ACC112 (cell line): ENCODE measurements around the gene PI4KB.

Source experiments
- H2AFZ ChIP-seq: fragments of 200-600 bp; sonication (generic); one replicate; pipeline ENCODE4 v1.6.0; 2017; ENCODE audit warnings: antibody characterized with exemption, low read length; ENCODE audit not compliant: unreplicated experiment
- H3K27ac ChIP-seq: fragments of 200-600 bp; sonication (generic); 2 replicates; pipeline ENCODE4 v1.5.1; 2014; ENCODE audit warnings: low read depth, mild to moderate bottlenecking, antibody characterized with exemption, low read length, moderate library complexity
- H3K27me3 ChIP-seq: fragments of 200-600 bp; sonication (generic); 2 replicates; pipeline ENCODE4 v1.6.1; 2014; ENCODE audit warnings: mild to moderate bottlenecking, antibody characterized with exemption, low read length, moderate library complexity, mixed read lengths; ENCODE audit not compliant: insufficient read depth
- H3K36me3 ChIP-seq: fragments of 200-600 bp; sonication (generic); 2 replicates; pipeline ENCODE4 v1.6.1; 2016; ENCODE audit warnings: mild to moderate bottlenecking, antibody characterized with exemption, low read length, moderate library complexity, mixed read lengths; ENCODE audit not compliant: insufficient read depth
- H3K4me1 ChIP-seq: fragments of 200-600 bp; sonication (generic); one replicate; pipeline ENCODE4 v1.6.1; 2016; ENCODE audit warnings: low read length, mixed read lengths; ENCODE audit not compliant: insufficient read depth, unreplicated experiment, control insufficient read depth
- H3K4me3 ChIP-seq: fragments of 200-600 bp; sonication (generic); 2 replicates; pipeline ENCODE4 v1.5.1; 2014; ENCODE audit warnings: mild to moderate bottlenecking, low read depth, low read length
- H3K79me2 ChIP-seq: fragments of 200-600 bp; sonication (generic); one replicate; pipeline ENCODE4 v1.6.0; 2016; ENCODE audit warnings: low read length; ENCODE audit not compliant: control insufficient read depth, unreplicated experiment, insufficient read depth

Gene PI4KB

DNA sequence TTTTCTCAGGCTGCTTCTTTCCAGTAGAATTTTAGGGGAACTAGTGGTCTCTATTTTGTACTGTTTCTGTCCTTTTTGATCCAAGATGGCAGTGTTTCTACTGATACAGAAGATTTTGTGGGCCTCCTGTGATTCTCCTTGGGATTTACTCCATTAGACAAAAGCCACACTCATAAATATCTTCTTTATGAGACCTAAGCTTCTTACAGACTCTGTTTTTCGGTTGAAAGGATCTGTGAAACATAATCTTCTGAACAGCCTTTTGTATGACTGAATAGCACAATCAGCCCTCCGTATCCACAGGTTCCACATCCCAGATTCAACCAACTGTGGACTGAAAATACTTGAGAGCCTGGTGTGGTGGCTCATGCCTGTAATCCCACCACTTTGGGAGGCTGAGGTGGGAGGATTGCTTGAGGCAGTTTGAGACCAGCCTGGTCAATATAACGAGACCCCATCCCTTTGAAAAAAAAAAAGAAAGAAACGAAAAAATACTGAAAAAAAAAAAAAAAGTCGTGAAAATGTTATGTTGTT lies 83.5 kb downstream of the PI4KB start:
- Histone ChIP-seq H3K4me3 (no peak overlapping the region), H3K4me1 (peaks cover 3% of the 10 kb centered on the region), H3K27ac (no peak overlapping the region), H3K36me3 (peaks cover 64% of the 10 kb centered on the region), H2AFZ (no peak overlapping the region), H3K27me3 (no peaks in the 10 kb centered on the region), H3K79me2 (peaks cover 7% of the 10 kb centered on the region)

DNA sequence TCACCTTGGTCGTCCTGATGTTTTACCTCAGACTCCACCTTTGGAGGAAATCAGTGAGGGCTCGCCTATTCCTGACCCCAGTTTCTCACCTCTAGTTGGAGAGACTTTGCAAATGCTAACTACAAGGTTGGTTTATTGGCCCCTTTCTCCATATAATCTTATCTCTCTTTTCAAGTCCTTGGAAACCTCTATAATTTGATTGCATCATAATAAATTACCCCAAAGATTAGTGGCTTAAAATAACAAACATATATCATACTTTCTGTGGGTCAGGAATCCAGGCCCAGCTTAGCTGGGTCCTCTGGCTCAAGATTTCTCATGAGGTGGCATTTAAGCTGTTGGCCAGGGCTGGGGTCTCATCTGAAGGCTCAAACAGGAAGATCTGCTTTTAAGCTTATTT lies 84.8 kb downstream of the PI4KB start:
- Histone ChIP-seq H3K36me3 (peaks cover 66% of the 10 kb centered on the region), H3K79me2 (peaks cover 7% of the 10 kb centered on the region), H2AFZ (no peak overlapping the region), H3K27ac (no peak overlapping the region), H3K4me1 (peaks cover 16% of the 10 kb centered on the region), H3K4me3 (no peak overlapping the region), H3K27me3 (no peaks in the 10 kb centered on the region)
